ENCODE results near the gene CLDN19. TPM values are rescaled to one million over a fixed set of nuclear protein-coding genes. Genes with fewer than 3 reads are reported as not detected.
A peak's percentile ranks its signal among the peaks of the same experiment; 100 is the strongest.

Gene CLDN19
- total RNA-seq, 1 donor from 2014 or later: not detected

DNA sequence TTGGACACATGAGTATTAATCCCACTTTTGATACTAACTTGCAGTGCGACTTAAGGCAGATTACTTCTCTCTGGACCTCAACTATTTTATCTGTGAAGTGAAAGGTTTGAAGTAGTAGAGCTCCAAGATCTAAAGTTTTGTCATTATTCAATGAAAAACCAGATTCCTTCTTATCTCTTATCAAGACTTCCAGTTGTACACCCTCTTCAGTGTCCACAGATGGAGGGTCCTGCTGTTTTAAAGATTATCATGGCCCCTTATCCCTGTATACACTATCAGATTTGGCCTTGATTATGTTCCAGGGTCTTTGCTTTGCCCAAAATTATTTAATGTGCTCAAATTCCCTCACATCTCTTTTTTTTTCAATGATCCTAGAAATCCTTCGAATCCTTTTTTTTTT lies 28.1 kb upstream of the CLDN19 start:
- no peak for DNase-seq (ENCODE audit: low spot score)
- Mint-ChIP-seq H3K27me3 (ENCODE audit: unreplicated experiment) (peaks cover 5% of the 10 kb centered on the region), H3K4me3 (ENCODE audit: unreplicated experiment) (peak overlapping the region; percentile 95)

DNA sequence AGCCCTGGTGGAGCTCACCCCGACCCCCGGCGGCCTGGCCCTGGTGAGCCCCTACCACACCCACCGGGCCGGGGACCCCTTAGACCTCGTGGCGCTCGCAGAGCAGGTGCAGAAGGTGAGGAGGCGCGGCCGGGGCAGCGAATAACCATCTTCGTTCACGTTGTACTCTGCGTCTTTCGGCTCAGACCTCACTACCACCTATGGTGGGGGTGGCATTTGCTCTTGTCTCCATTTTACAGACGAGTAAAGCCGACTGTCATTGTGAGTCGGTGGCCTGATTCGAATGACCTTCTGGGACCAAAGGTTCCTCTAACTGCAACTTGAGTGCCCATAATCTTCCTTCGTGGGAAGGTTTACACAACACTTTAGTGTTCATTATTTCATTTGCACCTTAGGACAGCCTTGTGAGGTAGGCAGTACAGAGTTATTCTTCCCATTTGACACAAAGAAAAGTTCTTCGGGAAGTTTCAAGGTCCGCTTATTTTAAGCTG lies 27.5 kb upstream of the CLDN19 start:
- Mint-ChIP-seq H3K9me3 (ENCODE audit: unreplicated experiment) (no peaks in the 10 kb centered on the region), H3K4me1 (ENCODE audit: unreplicated experiment) (peaks cover 13% of the 10 kb centered on the region), H3K36me3 (ENCODE audit: low read depth, unreplicated experiment) (peaks cover 8% of the 10 kb centered on the region), H3K27ac (ENCODE audit: unreplicated experiment) (peak overlapping the region; percentile 70), H3K27me3 (ENCODE audit: unreplicated experiment) (peaks cover 5% of the 10 kb centered on the region), H3K4me3 (ENCODE audit: unreplicated experiment) (peak overlapping the region; percentile 95)
- no peak for DNase-seq (ENCODE audit: low spot score)
- TF ChIP-seq, protein P1, sequence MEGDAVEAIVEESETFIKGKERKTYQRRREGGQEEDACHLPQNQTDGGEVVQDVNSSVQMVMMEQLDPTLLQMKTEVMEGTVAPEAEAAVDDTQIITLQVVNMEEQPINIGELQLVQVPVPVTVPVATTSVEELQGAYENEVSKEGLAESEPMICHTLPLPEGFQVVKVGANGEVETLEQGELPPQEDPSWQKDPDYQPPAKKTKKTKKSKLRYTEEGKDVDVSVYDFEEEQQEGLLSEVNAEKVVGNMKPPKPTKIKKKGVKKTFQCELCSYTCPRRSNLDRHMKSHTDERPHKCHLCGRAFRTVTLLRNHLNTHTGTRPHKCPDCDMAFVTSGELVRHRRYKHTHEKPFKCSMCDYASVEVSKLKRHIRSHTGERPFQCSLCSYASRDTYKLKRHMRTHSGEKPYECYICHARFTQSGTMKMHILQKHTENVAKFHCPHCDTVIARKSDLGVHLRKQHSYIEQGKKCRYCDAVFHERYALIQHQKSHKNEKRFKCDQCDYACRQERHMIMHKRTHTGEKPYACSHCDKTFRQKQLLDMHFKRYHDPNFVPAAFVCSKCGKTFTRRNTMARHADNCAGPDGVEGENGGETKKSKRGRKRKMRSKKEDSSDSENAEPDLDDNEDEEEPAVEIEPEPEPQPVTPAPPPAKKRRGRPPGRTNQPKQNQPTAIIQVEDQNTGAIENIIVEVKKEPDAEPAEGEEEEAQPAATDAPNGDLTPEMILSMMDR (IDR thresholded peaks at IDR 0.05; ENCODE audit: unreplicated experiment): no peak

More for the DNA sequence above, 28.1 kb upstream of the CLDN19 start:
- H3K9me3 Mint-ChIP-seq (ENCODE audit: unreplicated experiment): no peaks in the 10 kb centered on the region
- no peak overlapping the region for H3K27ac Mint-ChIP-seq (ENCODE audit: unreplicated experiment)
- H3K36me3 Mint-ChIP-seq (ENCODE audit: low read depth, unreplicated experiment): peaks cover 11% of the 10 kb centered on the region
- peaks cover 10% of the 10 kb centered on the region for H3K4me1 Mint-ChIP-seq (ENCODE audit: unreplicated experiment)
- TF ChIP-seq, protein P1 (IDR thresholded peaks at IDR 0.05; ENCODE audit: unreplicated experiment): no peak

DNA sequence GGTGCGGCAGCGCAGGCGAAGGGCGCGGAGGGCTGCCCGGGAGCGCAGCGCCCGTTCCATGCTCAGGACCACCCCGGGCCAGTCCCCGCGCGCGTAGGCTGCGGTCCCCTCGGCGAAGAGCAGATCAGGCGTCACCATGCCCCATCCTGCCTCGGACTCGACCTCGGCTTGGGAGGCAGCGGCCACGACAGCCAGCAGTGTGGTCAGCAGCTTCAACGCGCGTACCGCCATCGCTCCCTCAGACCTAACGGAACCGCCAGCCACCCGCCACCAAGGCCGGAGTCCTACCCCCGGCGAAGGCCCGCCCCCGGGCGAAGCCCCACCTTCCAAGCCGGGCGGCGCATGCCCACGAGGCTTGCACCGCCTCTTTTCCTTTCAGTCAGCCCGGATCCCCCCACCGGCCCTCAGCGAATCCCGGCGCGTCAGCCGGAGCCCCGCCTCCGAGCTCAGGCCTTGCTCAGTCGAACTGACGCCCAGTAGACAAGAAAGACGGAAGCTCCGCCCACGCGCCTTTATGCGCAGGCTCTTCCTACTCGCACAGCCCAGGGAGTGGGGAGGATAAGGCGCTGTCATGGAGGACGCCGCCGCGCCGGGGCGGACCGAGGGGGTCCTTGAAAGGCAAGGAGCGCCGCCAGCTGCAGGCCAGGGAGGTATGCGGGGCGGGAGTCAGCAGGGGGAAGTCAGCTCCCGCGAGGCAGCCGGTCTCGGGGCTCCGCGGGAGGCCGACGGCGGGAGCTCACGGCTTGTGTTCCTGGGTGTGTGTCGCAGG lies 26.9 kb upstream of the CLDN19 start, which contains the start of the genes C1orf50 and P3H1:
C1orf50 (plus strand) TSS at position 509 of the 769 bp plus-strand sequence; CDS start at position 572, 63 bp downstream.
P3H1 (minus strand) TSS at position 288 of the 769 bp plus-strand sequence; CDS start at position 231, 57 bp downstream.
- H3K4me3 Mint-ChIP-seq (ENCODE audit: unreplicated experiment): peak within 1 kb of the TSS; percentile 95
- peak; percentile 99 for DNase-seq (ENCODE audit: low spot score)
- H3K27me3 Mint-ChIP-seq (ENCODE audit: unreplicated experiment): peaks cover 5% of the 10 kb centered on the region
- H3K27ac Mint-ChIP-seq (ENCODE audit: unreplicated experiment): peak within 1 kb of the TSS; percentile 70
- H3K36me3 Mint-ChIP-seq (ENCODE audit: low read depth, unreplicated experiment): peaks cover 8% of the 10 kb centered on the region
- H3K4me1 Mint-ChIP-seq (ENCODE audit: unreplicated experiment): peaks cover 17% of the 10 kb centered on the region
- H3K9me3 Mint-ChIP-seq (ENCODE audit: unreplicated experiment): no peaks in the 10 kb centered on the region
- TF ChIP-seq, protein P1 (IDR thresholded peaks at IDR 0.05; ENCODE audit: unreplicated experiment): no peak

- Mint-ChIP-seq H3K9me3 (ENCODE audit: unreplicated experiment) (no peaks in the 10 kb centered on the region), H3K36me3 (ENCODE audit: low read depth, unreplicated experiment) (peaks cover 8% of the 10 kb centered on the region), H3K4me3 (ENCODE audit: unreplicated experiment) (no peak overlapping the region), H3K27me3 (ENCODE audit: unreplicated experiment) (peaks cover 5% of the 10 kb centered on the region), H3K27ac (ENCODE audit: unreplicated experiment) (no peak overlapping the region), H3K4me1 (ENCODE audit: unreplicated experiment) (peaks cover 19% of the 10 kb centered on the region)
- TF ChIP-seq, protein P1 (IDR thresholded peaks at IDR 0.05; ENCODE audit: unreplicated experiment): peak; percentile 46
- peak; percentile 46 for DNase-seq (ENCODE audit: low spot score)
Observed at GRCh38 chr1:42765832-42766740, 26.1 kb upstream of the CLDN19 start.

Data from endothelial cell (in vitro differentiated cells).